Colonic mucosa (tissue), 4 donors: ENCODE results near the gene DKK3. TPM values are rescaled to one million over a fixed set of nuclear protein-coding genes. Genes with fewer than 3 reads are reported as not detected.

Source experiments
- DNase-seq: peaks from one replicate; pipeline ENCODE4 v3.0.0-alpha.2; 2020
- H3K27ac ChIP-seq: fragments of 200-600 bp; one replicate; pipeline ENCODE4 v1.8.0; 2021
- H3K27me3 ChIP-seq: fragments of 200-600 bp; one replicate; pipeline ENCODE4 v1.8.0; 2021
- H3K36me3 ChIP-seq: fragments of 200-600 bp; one replicate; pipeline ENCODE4 v1.8.0; 2021
- H3K4me1 ChIP-seq: fragments of 200-600 bp; one replicate; pipeline ENCODE4 v1.8.0; 2021; ENCODE audit warnings: mild to moderate bottlenecking
- H3K4me3 ChIP-seq: fragments of 200-600 bp; one replicate; pipeline ENCODE4 v1.8.0; 2021
- H3K9ac ChIP-seq, 2 donors: one replicate each; pipeline ENCODE4 v1.7.0; 2013; ENCODE audit warnings: control low read depth in 2 of 2, low read depth in 2 of 2, low read length in 2 of 2
- H3K9me3 ChIP-seq: fragments of 200-600 bp; one replicate; pipeline ENCODE4 v1.8.0; 2021
- CTCF ChIP-seq: fragments of 200-600 bp; IDR thresholded peaks from one replicate; pipeline ENCODE4 v1.8.0; 2022; ENCODE audit warnings: antibody characterized with exemption, mild to moderate bottlenecking
- intact Hi-C: fragments of 100-400 bp; cut with DNase I; formaldehyde crosslinking; loops from one replicate; pipeline ENCODE4 v1.14.1; 2022
- total RNA-seq, 2 donors: library from RNA; stranded (reverse); fragmentation: NEBNext Ultra II Directional in 1 of 2; extraction: Animal tissue kit (Norgen Biotek cat#: 25700) in 1 of 2; gene quantifications; one replicate each; pipeline ENCODE4 v1.2.1, GENCODE V29; 2021
- donor health status: healthy.
- donor health status: DM: no; HTN: no; CAD: no.
- donor health status: DM: no; HTN: no; CAD: no.

DKK3 gene
- total RNA-seq, 2 donors from 2014 or later, result 7.4 to 19.6 TPM

GRCh38 chr11:12019866-12020416 is 11.5 kb upstream of the DKK3 start:
- Histone ChIP-seq H3K9ac (no peak overlapping the region), H3K4me1 (no peaks in the 10 kb centered on the region), H3K36me3 (no peaks in the 10 kb centered on the region), H3K9me3 (no peaks in the 10 kb centered on the region), H3K27me3 (no peaks in the 10 kb centered on the region), H3K27ac (no peak overlapping the region), H3K4me3 (no peak overlapping the region)
- TF ChIP-seq CTCF, result no peak
- DNase-seq, result no peak
- intact Hi-C loops, result no loop called here

- H3K9ac ChIP-seq, result no peak overlapping the region
- no peaks in the 10 kb centered on the region for H3K9me3 ChIP-seq
- H3K36me3 ChIP-seq, result no peaks in the 10 kb centered on the region
- no peaks in the 10 kb centered on the region for H3K4me1 ChIP-seq
- no peak for TF ChIP-seq CTCF
- no peak overlapping the region for H3K27ac ChIP-seq
- intact Hi-C loops, result no loop called here
- no peak for DNase-seq
- no peaks in the 10 kb centered on the region for H3K27me3 ChIP-seq
- H3K4me3 ChIP-seq, result no peak overlapping the region
Observed at GRCh38 chr11:12019337-12019736, 10.9 kb upstream of the DKK3 start.

GRCh38 chr11:12017865-12018453 is 9.5 kb upstream of the DKK3 start:
- Histone ChIP-seq H3K9me3 (no peaks in the 10 kb centered on the region), H3K4me1 (no peaks in the 10 kb centered on the region), H3K36me3 (no peaks in the 10 kb centered on the region), H3K27me3 (no peaks in the 10 kb centered on the region), H3K9ac (no peak overlapping the region), H3K27ac (no peak overlapping the region), H3K4me3 (no peak overlapping the region)
- TF ChIP-seq CTCF, result no peak
- intact Hi-C loops, result no loop called here
- DNase-seq, result no peak

- no peak overlapping the region for H3K4me3 ChIP-seq
- H3K4me1 ChIP-seq, result no peaks in the 10 kb centered on the region
- H3K27me3 ChIP-seq, result no peaks in the 10 kb centered on the region
- H3K36me3 ChIP-seq, result no peaks in the 10 kb centered on the region
- no peaks in the 10 kb centered on the region for H3K9me3 ChIP-seq
- DNase-seq, result no peak
- H3K27ac ChIP-seq, result no peak overlapping the region
- H3K9ac ChIP-seq, result no peak overlapping the region
- TF ChIP-seq CTCF, result no peak
- intact Hi-C loops, result no loop called here
Observed at GRCh38 chr11:12017243-12017678, 8.8 kb upstream of the DKK3 start.

GRCh38 chr11:12016246-12016645 is 7.8 kb upstream of the DKK3 start:
- Histone ChIP-seq H3K4me1 (no peaks in the 10 kb centered on the region), H3K9me3 (no peaks in the 10 kb centered on the region), H3K9ac (no peak overlapping the region), H3K27me3 (no peaks in the 10 kb centered on the region), H3K36me3 (no peaks in the 10 kb centered on the region), H3K27ac (no peak overlapping the region), H3K4me3 (no peak overlapping the region)
- intact Hi-C loops, result no loop called here
- no peak for TF ChIP-seq CTCF
- DNase-seq, result no peak
